ENCODE data around the gene TRPC4AP.

TRPC4AP gene

GRCh38 chr20:34979366-34980153, 113.0 kb downstream of the TRPC4AP start:
- TF ChIP-seq, protein P1, sequence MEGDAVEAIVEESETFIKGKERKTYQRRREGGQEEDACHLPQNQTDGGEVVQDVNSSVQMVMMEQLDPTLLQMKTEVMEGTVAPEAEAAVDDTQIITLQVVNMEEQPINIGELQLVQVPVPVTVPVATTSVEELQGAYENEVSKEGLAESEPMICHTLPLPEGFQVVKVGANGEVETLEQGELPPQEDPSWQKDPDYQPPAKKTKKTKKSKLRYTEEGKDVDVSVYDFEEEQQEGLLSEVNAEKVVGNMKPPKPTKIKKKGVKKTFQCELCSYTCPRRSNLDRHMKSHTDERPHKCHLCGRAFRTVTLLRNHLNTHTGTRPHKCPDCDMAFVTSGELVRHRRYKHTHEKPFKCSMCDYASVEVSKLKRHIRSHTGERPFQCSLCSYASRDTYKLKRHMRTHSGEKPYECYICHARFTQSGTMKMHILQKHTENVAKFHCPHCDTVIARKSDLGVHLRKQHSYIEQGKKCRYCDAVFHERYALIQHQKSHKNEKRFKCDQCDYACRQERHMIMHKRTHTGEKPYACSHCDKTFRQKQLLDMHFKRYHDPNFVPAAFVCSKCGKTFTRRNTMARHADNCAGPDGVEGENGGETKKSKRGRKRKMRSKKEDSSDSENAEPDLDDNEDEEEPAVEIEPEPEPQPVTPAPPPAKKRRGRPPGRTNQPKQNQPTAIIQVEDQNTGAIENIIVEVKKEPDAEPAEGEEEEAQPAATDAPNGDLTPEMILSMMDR (IDR thresholded peaks at IDR 0.05; ENCODE audit: insufficient read depth, low read length, poor library complexity, severe bottlenecking) = no peak

GRCh38 chr20:34978092-34978744, 114.4 kb downstream of the TRPC4AP start:
- no peak for DNase-seq (ENCODE audit: extremely low read depth, insufficient read length)
- Histone ChIP-seq H3K27me3 (replicated peaks; ENCODE audit: control insufficient read depth, insufficient read depth, low read length) (no peaks in the 10 kb centered on the region), H3K36me3 (ENCODE audit: control insufficient read depth, insufficient read depth, low read length) (no peaks in the 10 kb centered on the region), H3K4me3 (replicated peaks; ENCODE audit: low read depth, low read length) (no peak overlapping the region)
- TF ChIP-seq, protein P1 (IDR thresholded peaks at IDR 0.05; ENCODE audit: insufficient read depth, low read length, poor library complexity, severe bottlenecking) = no peak

More at GRCh38 chr20:34979366-34980153, 113.0 kb downstream of the TRPC4AP start:
- no peak for DNase-seq (ENCODE audit: extremely low read depth, insufficient read length)
- Histone ChIP-seq H3K4me3 (replicated peaks; ENCODE audit: low read depth, low read length) (no peak overlapping the region), H3K27me3 (replicated peaks; ENCODE audit: control insufficient read depth, insufficient read depth, low read length) (no peaks in the 10 kb centered on the region; the same call in 1 of the 2 replicates), H3K36me3 (ENCODE audit: control insufficient read depth, insufficient read depth, low read length) (no peaks in the 10 kb centered on the region)

DNA sequence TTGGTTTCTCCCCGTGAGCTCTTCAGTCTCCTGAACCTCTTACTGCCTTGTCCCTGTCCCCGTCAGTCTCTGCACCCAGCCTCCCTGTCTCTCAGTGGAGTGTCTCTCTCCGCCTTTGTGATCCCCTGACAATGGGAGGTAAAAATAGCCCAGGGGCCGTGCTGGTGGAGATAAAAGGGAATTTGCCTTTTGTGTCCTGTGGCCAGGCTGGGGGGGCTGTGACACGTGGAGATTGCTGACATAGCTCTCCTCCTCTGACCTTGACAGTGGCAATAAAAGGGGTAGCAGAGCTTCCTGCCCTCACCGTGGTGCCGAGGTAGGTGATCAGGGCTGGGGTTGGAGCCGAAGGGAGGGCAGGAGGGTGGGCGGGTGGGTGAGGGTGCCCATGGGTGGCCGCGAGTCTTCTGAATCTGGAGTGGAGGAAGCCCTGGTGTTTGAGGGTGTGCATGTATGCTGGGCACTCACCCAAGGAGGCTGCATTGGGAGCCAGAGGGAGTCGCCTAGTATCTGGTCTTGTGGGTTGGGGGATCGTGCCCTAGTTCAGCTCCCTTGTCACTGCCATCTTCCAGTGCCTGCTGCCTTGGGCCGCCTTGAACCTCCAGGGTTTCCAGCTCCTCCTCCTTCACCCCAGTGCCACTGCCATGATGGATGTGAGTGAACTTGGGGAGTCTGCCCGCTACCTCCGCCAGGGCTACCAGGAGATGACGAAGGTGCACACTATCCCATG, 115.1 kb downstream of the TRPC4AP start:
- TF ChIP-seq, protein P1 (IDR thresholded peaks at IDR 0.05; ENCODE audit: insufficient read depth, low read length, poor library complexity, severe bottlenecking) = no peak
- Histone ChIP-seq H3K36me3 (ENCODE audit: control insufficient read depth, insufficient read depth, low read length) (no peaks in the 10 kb centered on the region), H3K4me3 (replicated peaks; ENCODE audit: low read depth, low read length) (no peak overlapping the region), H3K27me3 (replicated peaks; ENCODE audit: control insufficient read depth, insufficient read depth, low read length) (no peaks in the 10 kb centered on the region)
- no peak for DNase-seq (ENCODE audit: extremely low read depth, insufficient read length)

GRCh38 chr20:34976286-34976685, 116.3 kb downstream of the TRPC4AP start:
- no peak for DNase-seq (ENCODE audit: extremely low read depth, insufficient read length)
- H3K4me3 ChIP-seq (replicated peaks; ENCODE audit: low read depth, low read length) = no peak overlapping the region
- TF ChIP-seq, protein P1 (IDR thresholded peaks at IDR 0.05; ENCODE audit: insufficient read depth, low read length, poor library complexity, severe bottlenecking) = no peak
- no peaks in the 10 kb centered on the region for H3K36me3 ChIP-seq (ENCODE audit: control insufficient read depth, insufficient read depth, low read length)
- no peaks in the 10 kb centered on the region for H3K27me3 ChIP-seq (replicated peaks; ENCODE audit: control insufficient read depth, insufficient read depth, low read length)

DNA sequence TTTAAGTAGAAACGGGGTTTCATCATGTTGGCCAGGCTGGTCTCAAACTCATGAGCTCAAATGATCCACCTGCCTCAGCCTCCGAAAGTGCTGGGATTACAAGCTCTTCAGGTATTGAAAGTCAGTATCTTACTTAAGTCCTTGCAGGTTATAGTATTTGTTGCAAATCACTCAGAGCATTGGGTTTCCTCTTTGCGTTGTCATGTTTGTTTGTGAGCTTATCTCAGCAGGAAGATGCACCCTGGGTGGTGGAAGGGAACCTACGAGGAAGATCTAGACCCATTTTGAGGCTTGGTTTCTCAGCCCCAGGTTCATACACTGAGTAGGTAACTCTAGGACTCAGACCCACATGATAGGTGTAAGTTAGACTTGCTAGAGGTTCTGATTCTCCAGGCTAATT, 118.4 kb downstream of the TRPC4AP start:
- TF ChIP-seq, protein P1 (IDR thresholded peaks at IDR 0.05; ENCODE audit: insufficient read depth, low read length, poor library complexity, severe bottlenecking) = no peak
- Histone ChIP-seq H3K4me3 (replicated peaks; ENCODE audit: low read depth, low read length) (no peak overlapping the region), H3K36me3 (ENCODE audit: control insufficient read depth, insufficient read depth, low read length) (no peaks in the 10 kb centered on the region), H3K27me3 (replicated peaks; ENCODE audit: control insufficient read depth, insufficient read depth, low read length) (no peaks in the 10 kb centered on the region)
- no peak for DNase-seq (ENCODE audit: extremely low read depth, insufficient read length)
